Thoracic aorta (tissue), 2 donors: ENCODE results near the gene VDR. TPM values are rescaled to one million over a fixed set of nuclear protein-coding genes. Genes with fewer than 3 reads are reported as not detected.
A peak's percentile ranks its signal among the peaks of the same experiment; 100 is the strongest.

Experiments used
- ATAC-seq: fragments of 150-250 bp; one replicate; pipeline ENCODE4 v1.8.0; 2017; ENCODE audit warnings: low read depth; ENCODE audit not compliant: insufficient number of reproducible peaks, low FRiP score
- DNase-seq: peaks from one replicate; pipeline ENCODE4 v3.0.0-alpha.2; 2020; ENCODE audit warnings: low spot score
- H3K27ac ChIP-seq, 2 donors: fragments of 200-600 bp; sonication (generic); 1 replicate in 1 of 2; 2 replicates in 1 of 2; pipeline ENCODE4 v1.5.1; 2016; ENCODE audit warnings: mild to moderate bottlenecking in 2 of 2, moderate library complexity in 2 of 2
- H3K27me3 ChIP-seq: fragments of 200-600 bp; sonication (generic); replicated peaks from 2 replicates; pipeline ENCODE4 v1.6.0; 2016; ENCODE audit warnings: mild to moderate bottlenecking; ENCODE audit not compliant: insufficient read depth
- H3K36me3 ChIP-seq: fragments of 200-600 bp; sonication (generic); one replicate; pipeline ENCODE4 v1.5.1; 2016
- H3K4me1 ChIP-seq, 2 donors: fragments of 200-600 bp; sonication (generic); 1 replicate in 1 of 2; 2 replicates in 1 of 2; pipeline versions ENCODE4 v1.5.1 to v1.6.0; 2016; ENCODE audit warnings: low read depth in 2 of 2, mild to moderate bottlenecking in 1 of 2; ENCODE audit not compliant: control insufficient read depth in 1 of 2
- H3K4me3 ChIP-seq: fragments of 200-600 bp; sonication (generic); 2 replicates; pipeline ENCODE4 v1.5.1; 2016; ENCODE audit warnings: mild to moderate bottlenecking
- H3K9me3 ChIP-seq: fragments of 200-600 bp; sonication (generic); 2 replicates; pipeline ENCODE4 v1.5.1; 2016
- total RNA-seq, 2 donors: library from RNA; depleted of rRNA; stranded (reverse); fragments of >200 nt; gene quantifications; one replicate each; pipeline versions ENCODE4 v1.1.0 to v1.2.3, GENCODE V29; 2016
- TF ChIP-seq, protein P1 (sequence below): fragments of 200-600 bp; sonication (generic); IDR thresholded peaks from one replicate; pipeline ENCODE4 v1.5.1; 2019; ENCODE audit warnings: antibody characterized with exemption

VDR gene
- total RNA-seq, 2 donors from 2014 or later = 6.8 to 10.3 TPM

DNA sequence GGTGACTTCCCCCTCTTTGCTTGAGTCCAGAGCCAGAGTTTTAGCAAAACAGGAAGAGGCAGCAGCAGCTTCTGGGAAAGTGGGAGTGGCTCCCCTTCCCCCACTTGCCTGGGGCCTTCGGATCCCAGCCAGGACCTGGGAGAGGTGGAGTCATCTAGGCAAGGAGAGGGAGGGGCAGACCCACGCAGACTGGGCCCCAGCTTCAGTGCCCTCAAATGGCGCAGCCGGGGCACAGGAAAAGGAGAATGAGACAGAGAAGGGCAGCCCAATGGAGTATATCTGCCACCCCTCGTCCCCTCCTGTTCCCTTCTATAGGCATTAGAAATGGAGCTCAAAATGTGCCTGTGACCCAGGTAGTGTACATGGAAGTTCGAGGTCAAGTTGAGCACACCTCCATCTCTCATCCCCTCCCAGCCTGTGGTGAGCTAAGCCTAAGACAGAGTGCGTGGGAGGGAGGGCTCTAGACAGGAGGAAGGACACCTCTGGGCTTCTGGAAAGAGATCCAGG is 75.8 kb downstream of the VDR start:
- H3K4me1 ChIP-seq = peaks cover 40 to 53% of the 10 kb centered on the region in 2 donors
- ATAC-seq (no peak), DNase-seq (peak; percentile 63)
- H3K9me3 ChIP-seq = no peaks in the 10 kb centered on the region
- H3K27me3 ChIP-seq = no peaks in the 10 kb centered on the region
- TF ChIP-seq, protein P1, sequence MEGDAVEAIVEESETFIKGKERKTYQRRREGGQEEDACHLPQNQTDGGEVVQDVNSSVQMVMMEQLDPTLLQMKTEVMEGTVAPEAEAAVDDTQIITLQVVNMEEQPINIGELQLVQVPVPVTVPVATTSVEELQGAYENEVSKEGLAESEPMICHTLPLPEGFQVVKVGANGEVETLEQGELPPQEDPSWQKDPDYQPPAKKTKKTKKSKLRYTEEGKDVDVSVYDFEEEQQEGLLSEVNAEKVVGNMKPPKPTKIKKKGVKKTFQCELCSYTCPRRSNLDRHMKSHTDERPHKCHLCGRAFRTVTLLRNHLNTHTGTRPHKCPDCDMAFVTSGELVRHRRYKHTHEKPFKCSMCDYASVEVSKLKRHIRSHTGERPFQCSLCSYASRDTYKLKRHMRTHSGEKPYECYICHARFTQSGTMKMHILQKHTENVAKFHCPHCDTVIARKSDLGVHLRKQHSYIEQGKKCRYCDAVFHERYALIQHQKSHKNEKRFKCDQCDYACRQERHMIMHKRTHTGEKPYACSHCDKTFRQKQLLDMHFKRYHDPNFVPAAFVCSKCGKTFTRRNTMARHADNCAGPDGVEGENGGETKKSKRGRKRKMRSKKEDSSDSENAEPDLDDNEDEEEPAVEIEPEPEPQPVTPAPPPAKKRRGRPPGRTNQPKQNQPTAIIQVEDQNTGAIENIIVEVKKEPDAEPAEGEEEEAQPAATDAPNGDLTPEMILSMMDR = no peak
- H3K36me3 ChIP-seq = no peaks in the 10 kb centered on the region
- H3K27ac ChIP-seq = peak overlapping the region; percentile 80 to 98
- peak overlapping the region; percentile 26 for H3K4me3 ChIP-seq

DNA sequence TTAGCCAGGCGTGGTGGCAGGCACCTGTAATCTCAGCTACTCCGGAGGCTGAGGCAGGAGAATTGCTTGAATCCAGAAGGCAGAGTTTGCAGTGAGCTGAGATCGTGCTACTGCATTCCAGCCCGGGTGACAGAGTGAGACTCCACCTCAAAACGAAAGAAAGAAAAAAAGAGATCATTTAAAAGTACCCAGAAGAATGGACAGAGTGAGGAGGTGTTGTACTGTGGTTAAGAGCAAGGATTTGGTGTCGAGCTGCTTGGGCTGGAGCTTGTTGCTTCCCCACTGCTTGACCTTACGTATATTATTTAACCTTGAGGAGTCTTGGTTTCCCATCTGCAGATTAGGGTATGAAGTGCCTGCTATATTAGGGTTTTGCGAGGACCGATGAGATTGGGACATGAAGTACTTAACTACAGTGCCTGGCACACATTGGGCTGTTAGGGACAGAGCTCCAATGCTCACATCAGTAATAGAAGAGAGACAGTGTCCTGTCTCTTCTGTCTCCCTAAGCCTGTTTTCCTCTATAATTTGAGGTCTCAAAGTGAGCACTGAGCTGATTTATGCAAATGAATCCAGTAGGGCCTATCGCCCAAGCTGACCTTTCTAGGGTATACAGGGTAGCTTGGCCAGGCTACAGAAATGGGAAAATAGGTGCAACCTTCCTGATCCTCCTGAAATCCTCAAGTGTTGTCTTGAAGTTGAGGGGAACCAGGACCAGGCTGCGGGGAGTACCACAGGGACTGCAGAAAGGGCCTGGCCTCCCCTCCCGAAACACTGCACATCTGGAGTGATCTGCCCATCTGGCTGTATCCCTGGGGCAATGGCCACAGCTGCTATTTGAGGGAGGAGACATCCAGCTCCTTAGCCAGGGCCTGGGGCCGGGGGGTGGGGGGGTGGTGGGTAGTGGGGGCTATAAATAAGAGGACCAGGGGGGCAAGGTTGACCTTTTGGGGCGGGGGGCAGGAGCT is 76.5 kb downstream of the VDR start:
- H3K36me3 ChIP-seq = no peaks in the 10 kb centered on the region
- H3K27ac ChIP-seq = peak overlapping the region; percentile 80 to 98
- DNase-seq = no peak
- peaks cover 45 to 60% of the 10 kb centered on the region in 2 donors for H3K4me1 ChIP-seq
- H3K27me3 ChIP-seq = no peaks in the 10 kb centered on the region
- peak; percentile 3 for ATAC-seq
- no peaks in the 10 kb centered on the region for H3K9me3 ChIP-seq
- no peak overlapping the region for H3K4me3 ChIP-seq
- TF ChIP-seq, protein P1 = no peak

DNA sequence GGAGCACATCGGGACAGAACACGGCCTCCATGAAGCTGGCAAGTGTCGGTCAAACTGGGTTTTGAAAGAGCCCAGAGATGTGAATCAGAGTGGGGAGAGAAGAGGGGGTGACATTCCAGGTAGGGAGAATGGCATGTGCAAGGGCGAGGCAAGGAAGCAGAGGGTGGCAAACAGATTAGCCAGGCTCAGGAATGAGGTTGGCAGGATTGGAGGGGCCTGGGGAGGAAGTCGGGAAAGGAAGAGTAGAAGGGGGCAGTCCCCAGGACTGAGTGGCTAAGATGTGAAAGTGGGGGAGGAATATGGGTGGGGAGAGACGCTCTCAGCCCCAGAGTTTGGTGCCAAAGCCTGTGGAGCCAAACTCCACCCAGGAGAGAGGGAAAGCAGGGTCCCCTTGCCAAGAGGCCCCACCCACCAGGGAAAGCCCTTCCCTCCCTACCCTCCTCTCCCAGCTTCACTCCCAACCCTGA is 79.6 kb downstream of the VDR start:
- Histone ChIP-seq H3K4me1 (peaks cover 71 to 87% of the 10 kb centered on the region in 2 donors), H3K27me3 (no peaks in the 10 kb centered on the region), H3K27ac (peak overlapping the region; percentile 98 to 99), H3K4me3 (no peak overlapping the region), H3K36me3 (no peaks in the 10 kb centered on the region), H3K9me3 (no peaks in the 10 kb centered on the region)
- TF ChIP-seq, protein P1 = no peak
- peak; percentile 10 for ATAC-seq
- DNase-seq = no peak

DNA sequence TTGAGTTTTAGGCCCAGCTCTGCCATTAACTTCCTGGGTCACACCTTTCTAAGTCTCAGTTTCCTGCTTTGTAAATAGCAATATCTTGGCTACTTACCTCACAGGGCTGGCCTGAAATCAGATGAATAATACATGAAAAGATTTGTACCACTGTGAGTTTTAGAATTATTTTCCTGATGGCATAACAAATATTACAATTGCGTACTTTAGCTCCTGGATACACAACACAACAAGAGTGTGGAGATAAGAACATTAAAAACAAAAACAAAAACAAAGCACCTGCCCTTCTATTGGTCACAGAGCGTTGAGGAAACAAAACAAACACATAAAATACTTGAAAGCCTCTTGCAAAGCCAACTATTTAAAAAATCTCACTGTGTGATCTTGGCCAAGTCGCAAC is 80.2 kb downstream of the VDR start:
- peak overlapping the region; percentile 98 to 99 for H3K27ac ChIP-seq
- TF ChIP-seq, protein P1 = no peak
- DNase-seq = no peak

DNA sequence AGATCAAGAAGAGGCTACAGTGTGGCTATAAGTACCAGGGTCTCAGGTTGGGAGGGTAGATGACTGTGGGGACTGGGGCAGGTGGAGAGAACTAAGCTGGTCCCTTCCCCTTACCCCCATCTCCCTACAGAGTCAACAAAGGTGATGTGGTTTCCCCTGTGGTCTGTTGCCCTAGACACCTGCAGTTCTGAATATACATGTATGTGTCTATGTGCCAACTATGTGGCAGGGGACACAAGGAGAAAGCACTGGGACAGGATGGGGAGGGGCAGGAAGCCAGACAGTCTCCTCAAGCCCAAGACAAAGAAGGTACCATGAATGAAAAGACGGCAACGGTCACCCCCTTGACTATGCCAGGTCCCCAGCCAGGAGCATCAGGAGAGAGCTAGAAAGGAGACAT is 80.6 kb downstream of the VDR start:
- DNase-seq (no peak), ATAC-seq (no peak)
- no peaks in the 10 kb centered on the region for H3K9me3 ChIP-seq
- H3K4me1 ChIP-seq = peaks cover 67 to 81% of the 10 kb centered on the region in 2 donors
- TF ChIP-seq, protein P1 = no peak
- H3K27ac ChIP-seq = peak overlapping the region; percentile 98 to 99
- H3K27me3 ChIP-seq = no peaks in the 10 kb centered on the region
- H3K36me3 ChIP-seq = no peaks in the 10 kb centered on the region
- no peak overlapping the region for H3K4me3 ChIP-seq

More for the DNA sequence above, 80.2 kb downstream of the VDR start:
- Histone ChIP-seq H3K4me3 (no peak overlapping the region), H3K4me1 (peaks cover 71 to 86% of the 10 kb centered on the region in 2 donors), H3K9me3 (no peaks in the 10 kb centered on the region), H3K36me3 (no peaks in the 10 kb centered on the region), H3K27me3 (no peaks in the 10 kb centered on the region)
- ATAC-seq = no peak
